GM19035 (cell line): ENCODE data around the gene DUSP16.
"Not testable (repeated sequence)": the region's sequence is repeated elsewhere in the genome, so short reads cannot be mapped to it uniquely, and the experiment has no call there.

Experiments used
- ATAC-seq: cut with Tn5 transposase; IDR thresholded peaks from one replicate; pipeline ENCODE4 v1.9.1; 2021; ENCODE audit not compliant: unreplicated experiment

The DUSP16 gene, protein sequence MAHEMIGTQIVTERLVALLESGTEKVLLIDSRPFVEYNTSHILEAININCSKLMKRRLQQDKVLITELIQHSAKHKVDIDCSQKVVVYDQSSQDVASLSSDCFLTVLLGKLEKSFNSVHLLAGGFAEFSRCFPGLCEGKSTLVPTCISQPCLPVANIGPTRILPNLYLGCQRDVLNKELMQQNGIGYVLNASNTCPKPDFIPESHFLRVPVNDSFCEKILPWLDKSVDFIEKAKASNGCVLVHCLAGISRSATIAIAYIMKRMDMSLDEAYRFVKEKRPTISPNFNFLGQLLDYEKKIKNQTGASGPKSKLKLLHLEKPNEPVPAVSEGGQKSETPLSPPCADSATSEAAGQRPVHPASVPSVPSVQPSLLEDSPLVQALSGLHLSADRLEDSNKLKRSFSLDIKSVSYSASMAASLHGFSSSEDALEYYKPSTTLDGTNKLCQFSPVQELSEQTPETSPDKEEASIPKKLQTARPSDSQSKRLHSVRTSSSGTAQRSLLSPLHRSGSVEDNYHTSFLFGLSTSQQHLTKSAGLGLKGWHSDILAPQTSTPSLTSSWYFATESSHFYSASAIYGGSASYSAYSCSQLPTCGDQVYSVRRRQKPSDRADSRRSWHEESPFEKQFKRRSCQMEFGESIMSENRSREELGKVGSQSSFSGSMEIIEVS

DNA sequence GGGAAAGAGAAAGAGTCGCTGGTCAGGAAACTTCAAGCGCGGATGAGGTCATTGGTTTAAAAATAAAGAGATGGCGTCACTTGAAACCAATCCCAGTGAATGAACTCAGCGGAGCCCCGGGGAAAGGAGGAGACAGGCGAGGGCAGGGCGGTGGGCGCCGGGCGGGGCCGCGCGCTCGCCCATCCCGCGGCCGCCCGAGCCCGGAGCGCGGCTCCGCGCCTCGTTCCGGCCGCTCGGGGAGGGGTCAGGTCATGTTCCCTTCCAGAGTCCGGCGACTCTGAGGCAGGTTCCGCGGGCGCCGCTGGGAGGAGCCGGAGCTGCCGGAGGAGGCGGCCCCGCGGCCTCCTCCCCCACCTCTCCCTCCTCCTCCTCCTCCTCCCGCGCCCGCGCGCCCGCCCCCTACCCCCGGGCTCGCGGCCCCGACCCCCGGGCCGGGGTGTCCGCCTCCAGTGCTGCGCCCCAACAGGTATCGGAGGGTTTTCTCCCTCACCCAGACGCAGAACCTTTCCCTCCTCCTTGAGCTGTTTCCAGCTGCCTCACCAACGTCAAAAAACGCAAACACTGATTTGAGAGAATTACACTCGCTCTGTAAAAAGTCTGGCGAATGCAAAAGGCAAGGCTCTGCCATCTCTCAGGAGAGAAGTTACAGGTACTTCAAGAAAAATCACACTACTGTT lies at the start of gene DUSP16:
Gene DUSP16, minus strand, starts transcription at position 279 of the 677 bp plus-strand sequence. CDS start 41,765 bp downstream, outside the sequence.
- peak; percentile 73 for ATAC-seq

DNA sequence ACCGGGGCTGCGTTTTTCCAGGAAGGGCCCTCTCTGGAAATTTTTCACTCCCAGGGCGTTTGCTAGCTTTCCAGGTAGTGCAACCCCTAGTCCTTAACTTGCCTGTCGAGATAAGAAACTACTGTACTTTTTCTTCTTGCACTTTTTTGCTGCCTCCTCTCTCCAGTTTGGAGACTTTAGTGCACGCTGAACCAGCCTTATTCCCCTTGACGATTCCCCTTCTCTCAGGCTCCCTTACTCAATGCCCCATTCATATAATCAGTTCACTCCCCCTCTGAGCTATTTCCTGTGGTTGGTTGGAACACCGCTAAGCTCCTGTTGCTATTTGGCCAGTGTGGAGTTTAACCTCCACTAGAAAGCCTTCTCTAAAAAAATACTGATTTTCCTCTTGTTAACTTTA lies 49.7 kb upstream of the DUSP16 start:
- ATAC-seq, result no peak

DNA sequence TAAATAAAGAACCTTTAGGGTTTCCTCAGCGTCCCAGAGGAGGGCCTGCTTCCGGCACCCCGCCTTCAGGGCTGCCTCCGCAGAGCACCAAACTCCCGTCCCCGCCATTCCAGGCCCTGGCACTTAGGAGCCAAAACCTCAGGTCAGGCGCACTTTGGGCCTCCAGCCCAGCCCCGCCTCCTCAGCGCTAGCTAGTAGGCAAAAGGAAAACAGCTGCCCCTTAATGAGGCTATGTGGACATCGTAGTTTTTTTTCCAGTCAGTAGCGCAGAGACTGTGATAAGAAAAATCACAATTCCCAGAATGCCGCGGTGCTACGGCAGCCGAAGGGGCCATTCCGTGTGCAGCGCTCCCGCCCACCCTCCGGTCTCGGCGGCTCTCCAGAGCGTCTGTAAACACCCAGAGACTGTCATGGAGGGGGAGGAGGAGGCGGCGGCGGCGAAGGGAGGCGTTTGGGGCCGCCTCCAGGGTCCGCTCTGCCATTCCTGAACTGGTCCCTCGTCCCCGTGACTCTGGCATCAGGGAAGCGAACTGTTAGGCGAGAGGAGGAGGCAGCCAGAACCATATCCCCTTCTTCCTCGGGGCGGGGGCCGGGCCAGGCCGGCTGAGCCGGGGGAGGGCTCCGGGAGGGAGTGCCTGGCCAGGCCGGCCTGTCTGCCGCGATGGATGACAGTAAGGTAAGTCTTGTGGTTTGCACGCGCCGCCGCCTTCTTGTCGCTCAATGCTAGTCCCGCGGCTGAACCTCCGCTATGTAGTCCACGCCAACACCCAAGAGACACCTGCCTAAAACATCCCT lies 49.0 kb upstream of the DUSP16 start, which contains the start of gene CREBL2:
Gene CREBL2, plus strand, starts transcription at position 365 of the 795 bp plus-strand sequence. Its CDS starts 297 bp downstream, at position 662.
- peak; percentile 73 for ATAC-seq

GRCh38 chr12:12610711-12611110 lies 48.0 kb upstream of the DUSP16 start:
- no peak for ATAC-seq

- ATAC-seq, result no peak
Observed at GRCh38 chr12:12609692-12610091, 47.0 kb upstream of the DUSP16 start.

DNA sequence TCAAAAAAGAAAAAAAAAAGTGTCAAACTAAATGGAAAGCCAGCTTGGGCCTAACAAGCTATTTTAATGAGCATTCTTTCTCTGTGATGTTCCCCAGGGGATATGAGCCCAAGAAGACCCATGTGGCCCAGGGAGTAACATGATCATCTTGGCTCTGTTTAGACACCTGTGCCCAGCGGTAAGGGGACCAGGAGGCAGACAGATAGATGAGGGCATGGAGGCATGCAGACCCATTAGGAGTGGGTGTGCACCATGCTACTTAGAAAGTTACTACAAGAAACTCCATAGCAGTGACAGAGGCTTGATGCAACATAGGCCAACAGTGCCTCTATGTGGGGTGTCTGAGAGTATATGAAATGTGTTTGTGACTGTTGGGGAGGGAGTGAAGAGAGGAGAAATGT lies 45.9 kb upstream of the DUSP16 start:
- ATAC-seq, result no peak

DNA sequence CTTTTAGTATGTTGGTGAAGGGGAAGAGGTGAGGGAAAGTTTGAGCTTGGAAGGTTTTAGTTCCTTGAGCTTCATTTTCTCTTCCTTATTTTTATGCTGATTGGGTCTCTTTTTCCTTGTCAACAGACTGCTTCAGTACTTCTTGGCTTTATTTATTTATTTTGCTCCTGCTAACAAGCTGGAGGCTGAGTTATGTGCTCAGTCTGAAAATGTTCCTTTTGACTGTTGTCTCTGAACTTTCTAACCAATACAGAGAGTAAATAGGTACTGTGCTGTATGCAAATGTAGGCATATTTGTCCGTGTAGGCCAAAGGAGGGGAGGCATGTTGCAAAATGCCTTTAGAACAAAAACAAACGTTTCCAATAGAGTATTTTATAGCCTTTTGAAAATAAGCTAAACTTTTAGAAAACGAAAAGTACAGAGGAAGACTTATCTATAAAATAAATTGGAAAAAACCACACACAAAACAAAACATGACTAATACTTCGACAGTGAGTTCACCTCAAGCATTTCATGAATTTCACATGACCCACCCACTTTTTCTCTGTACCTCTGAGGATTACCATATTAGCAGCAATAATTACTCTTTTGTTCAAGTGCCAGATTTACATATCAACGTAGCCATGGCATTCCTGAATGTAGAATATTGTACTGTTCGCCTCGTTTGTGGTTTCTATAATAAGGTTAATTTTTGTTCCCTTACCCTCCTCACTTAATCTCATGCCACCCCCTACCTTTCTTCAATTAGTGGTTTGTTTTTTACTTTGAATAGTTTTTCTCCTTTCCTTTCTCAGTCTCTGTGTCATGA lies 44.3 kb upstream of the DUSP16 start:
- ATAC-seq, result peak; percentile 55

DNA sequence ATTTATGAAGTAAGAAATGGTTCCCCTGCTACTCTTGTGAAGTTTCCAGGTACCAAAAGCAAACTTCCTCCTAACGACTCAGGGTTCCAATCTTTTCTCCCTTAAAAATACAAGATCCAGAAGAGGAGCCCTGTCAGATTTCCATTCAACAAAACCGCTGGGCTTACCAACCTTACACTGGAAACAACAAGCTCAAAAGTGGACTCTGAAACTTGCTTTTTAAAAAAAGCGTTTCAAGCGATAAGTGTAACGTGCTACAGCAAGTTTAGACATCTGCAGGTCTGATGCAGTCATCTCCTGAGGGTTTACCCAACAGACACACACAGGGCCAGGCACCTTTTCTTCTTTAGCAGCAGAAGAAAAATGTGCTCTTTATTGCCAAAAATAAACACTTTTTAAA lies 42.1 kb upstream of the DUSP16 start:
- no peak for ATAC-seq

GRCh38 chr12:12600659-12601058 lies 38.0 kb upstream of the DUSP16 start:
- no peak for ATAC-seq

DNA sequence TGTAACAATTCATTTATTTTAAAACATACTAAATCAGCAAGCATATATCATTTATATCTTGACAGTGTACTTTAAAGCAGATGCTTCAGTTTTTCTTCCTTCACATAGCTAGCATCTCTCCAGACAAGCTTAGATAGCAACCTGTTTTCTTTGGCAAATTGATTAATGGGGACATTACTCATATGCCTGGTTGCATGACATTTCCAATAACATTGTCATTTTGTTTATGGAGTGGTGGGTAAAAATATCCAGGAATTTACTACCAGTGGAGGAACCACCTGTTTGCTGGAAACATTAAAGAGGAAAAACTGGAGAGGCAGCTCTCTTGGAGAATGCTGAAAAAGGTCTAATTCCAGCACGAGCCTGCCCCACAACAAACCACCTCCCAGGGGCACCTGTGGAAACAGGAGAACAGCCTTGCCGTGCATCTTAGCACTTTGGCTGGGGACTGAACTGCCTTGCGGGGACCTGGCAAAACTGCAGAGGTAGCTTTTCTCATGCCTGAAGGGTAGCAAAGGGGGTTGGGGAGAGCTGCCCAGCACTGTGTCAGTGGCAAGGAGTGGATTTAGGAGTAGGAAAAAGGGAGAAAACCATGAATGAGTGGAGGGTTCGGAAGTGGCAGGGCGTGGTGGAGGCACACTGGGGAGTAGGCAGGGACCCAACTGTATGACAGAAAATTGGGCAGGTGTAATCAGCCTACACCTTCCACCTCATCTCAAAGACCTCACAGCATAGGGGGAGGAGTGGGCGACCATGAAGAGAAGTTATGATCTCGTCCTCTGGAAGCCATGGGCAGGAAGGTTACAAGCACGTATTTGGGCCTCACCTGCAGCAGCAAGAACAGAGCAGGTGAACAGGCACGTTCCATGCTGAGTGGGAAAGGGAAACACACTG lies 37.3 kb upstream of the DUSP16 start:
- ATAC-seq, result no peak

DNA sequence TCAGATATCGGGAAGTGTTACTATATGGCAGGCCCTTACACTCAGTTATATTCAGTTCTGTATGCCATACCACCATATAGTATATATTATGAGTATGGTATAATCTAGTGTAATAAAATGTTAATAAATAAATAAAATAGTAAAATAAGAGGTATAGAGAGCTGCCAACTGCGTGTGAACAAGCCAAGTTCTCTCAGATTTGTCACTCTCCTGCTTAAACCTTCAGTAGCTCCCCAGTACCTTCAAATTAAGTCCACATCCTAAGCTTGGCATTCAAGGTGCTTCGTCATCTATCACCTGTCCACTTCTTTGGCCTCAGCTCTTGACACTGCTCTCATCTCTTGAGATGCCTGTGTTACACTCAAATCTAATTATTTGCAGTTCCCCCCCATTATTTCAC lies 36.2 kb upstream of the DUSP16 start:
- no peak for ATAC-seq

DNA sequence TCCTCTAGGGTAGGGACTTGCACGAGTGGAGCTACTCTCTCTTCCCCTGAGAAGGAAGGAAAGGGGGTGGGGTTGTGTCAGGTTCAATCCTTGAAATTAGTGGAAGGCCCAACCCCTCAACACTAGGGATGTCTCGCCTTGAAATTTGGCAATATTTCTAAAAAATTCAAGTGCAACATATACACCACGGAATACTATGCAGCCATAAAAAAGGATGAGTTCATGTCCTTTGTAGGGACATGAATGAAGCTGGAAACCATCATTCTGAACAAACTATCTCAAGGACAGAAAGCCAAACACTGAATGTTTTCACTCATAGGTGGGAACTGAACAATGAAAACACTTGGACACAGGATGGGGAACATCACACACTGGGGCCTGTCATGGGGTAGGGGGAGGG lies 33.9 kb upstream of the DUSP16 start:
- ATAC-seq, result not testable (repeated sequence)

- ATAC-seq, result not testable (repeated sequence)
Observed at GRCh38 chr12:12595929-12596328, 33.3 kb upstream of the DUSP16 start.

DNA sequence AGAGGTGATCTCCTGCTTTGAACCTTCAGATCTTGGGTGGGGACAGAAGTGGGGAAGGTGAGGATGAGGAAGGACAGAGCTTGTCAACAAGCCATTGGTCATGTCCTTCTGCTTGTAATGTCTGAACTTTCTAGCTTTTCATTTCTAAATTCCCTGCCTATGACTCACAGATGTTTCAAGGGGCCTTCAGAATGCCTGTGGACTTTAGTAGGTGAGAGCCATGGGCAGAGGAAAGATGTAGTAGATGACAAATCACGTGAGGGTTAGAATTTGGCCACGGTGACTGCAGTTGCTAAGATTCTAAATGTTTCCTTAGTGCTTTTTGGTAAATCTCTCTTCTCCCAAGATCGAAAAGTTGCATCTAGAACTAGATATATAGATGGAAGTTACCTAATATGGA lies 30.3 kb upstream of the DUSP16 start:
- no peak for ATAC-seq

DNA sequence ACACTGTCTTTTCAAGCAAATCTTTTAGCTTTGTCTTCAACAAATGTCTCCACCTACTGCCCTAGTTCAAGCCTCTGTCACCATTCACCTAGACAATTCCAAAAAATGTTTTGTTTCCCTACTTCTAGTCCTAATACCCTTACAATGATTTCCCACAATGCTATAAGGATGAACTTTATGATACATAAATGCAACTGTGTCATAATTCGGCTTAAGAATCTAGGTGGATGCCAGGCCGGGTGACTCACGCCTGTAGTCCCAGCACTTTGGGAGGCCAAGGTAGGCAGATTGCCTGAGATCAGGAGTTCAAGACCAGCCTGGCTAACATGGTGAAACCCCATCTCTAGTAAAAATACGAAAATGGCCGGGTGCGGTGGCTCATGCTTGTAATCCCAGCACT lies 28.3 kb upstream of the DUSP16 start:
- no peak for ATAC-seq

- ATAC-seq, result not testable (repeated sequence)
Observed at GRCh38 chr12:12588436-12588835, 25.8 kb upstream of the DUSP16 start.

DNA sequence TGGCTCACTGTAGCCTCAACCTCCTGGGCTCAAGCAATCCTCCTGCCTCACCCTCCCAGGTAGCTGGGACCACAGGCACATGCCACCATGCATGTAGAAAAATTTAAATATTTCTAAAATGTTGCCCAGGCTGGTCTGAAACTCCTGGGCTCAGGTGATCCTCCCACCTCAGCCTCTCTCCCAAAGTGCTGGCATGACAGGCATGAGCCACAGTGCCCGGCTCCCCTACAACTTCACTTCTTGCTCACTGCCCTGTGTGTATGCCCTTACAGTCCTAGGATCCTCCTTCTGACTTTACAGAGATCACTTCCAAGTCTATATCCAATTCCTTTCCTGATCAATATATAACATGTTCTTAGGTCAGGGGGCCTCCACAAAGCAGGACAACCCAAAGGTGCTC lies 25.2 kb upstream of the DUSP16 start:
- ATAC-seq, result no peak

- ATAC-seq, result no peak
Observed at GRCh38 chr12:12586879-12587675, 24.4 kb upstream of the DUSP16 start.
